Rectal smooth muscle tissue (tissue), 1 donor: Measurements from ENCODE around the gene LPXN.

ENCODE experiments used
- H3K27ac ChIP-seq: one replicate; pipeline ENCODE4 v1.7.0; 2013; ENCODE audit warnings: low read depth, low read length, inconsistent platforms
- H3K27me3 ChIP-seq: one replicate; pipeline ENCODE4 v1.7.0; 2013; ENCODE audit warnings: low read length; ENCODE audit not compliant: control insufficient read depth, insufficient read depth
- H3K36me3 ChIP-seq: one replicate; pipeline ENCODE4 v1.7.0; 2013; ENCODE audit warnings: low read length; ENCODE audit not compliant: control insufficient read depth, insufficient read depth
- H3K4me1 ChIP-seq: one replicate; pipeline ENCODE4 v1.7.0; 2013; ENCODE audit warnings: low read length; ENCODE audit not compliant: control insufficient read depth, insufficient read depth
- H3K4me3 ChIP-seq: one replicate; pipeline ENCODE4 v1.7.0; 2013; ENCODE audit warnings: low read length
- H3K9ac ChIP-seq: one replicate; pipeline ENCODE4 v1.7.0; 2013; ENCODE audit warnings: low read length

The LPXN gene

GRCh38 chr11:58575377-58576020, at the start of gene LPXN:
TSS of gene LPXN (minus strand) at chr11:58575856. CDS start at chr11:58575772, 84 bp downstream.
- Histone ChIP-seq H3K9ac (no peak within 1 kb of the TSS), H3K36me3 (peaks cover 3% of the 10 kb centered on the region), H3K4me1 (peaks cover 14% of the 10 kb centered on the region), H3K27ac (peak within 1 kb of the TSS; percentile 54), H3K27me3 (no peaks in the 10 kb centered on the region), H3K4me3 (peak within 1 kb of the TSS; percentile 95)

- no peaks in the 10 kb centered on the region for H3K27me3 ChIP-seq
- peaks cover 11% of the 10 kb centered on the region for H3K4me1 ChIP-seq
- H3K9ac ChIP-seq, result no peak overlapping the region
- no peaks in the 10 kb centered on the region for H3K36me3 ChIP-seq
- H3K27ac ChIP-seq, result no peak overlapping the region
- no peak overlapping the region for H3K4me3 ChIP-seq
Measured at GRCh38 chr11:58625086-58625485, 49.4 kb upstream of the LPXN start.

GRCh38 chr11:58622344-58622743, 46.7 kb upstream of the LPXN start, which contains the start of gene CNTF:
TSS of gene CNTF (plus strand) at chr11:58622665. CDS start at chr11:58622753, 88 bp downstream.
- Histone ChIP-seq H3K4me1 (peaks cover 4% of the 10 kb centered on the region), H3K27ac (peak within 1 kb of the TSS; percentile 26), H3K27me3 (no peaks in the 10 kb centered on the region), H3K9ac (no peak within 1 kb of the TSS), H3K4me3 (no peak within 1 kb of the TSS), H3K36me3 (peaks cover 3% of the 10 kb centered on the region)

GRCh38 chr11:58621586-58622262, 46.1 kb upstream of the LPXN start:
- Histone ChIP-seq H3K9ac (no peak overlapping the region), H3K4me3 (no peak overlapping the region), H3K36me3 (peaks cover 6% of the 10 kb centered on the region), H3K27ac (no peak overlapping the region), H3K4me1 (peaks cover 4% of the 10 kb centered on the region), H3K27me3 (no peaks in the 10 kb centered on the region)

- Histone ChIP-seq H3K4me1 (peaks cover 4% of the 10 kb centered on the region), H3K27ac (no peak overlapping the region), H3K27me3 (no peaks in the 10 kb centered on the region), H3K4me3 (no peak overlapping the region), H3K36me3 (peaks cover 22% of the 10 kb centered on the region), H3K9ac (no peak overlapping the region)
Measured at GRCh38 chr11:58617976-58618557, 42.4 kb upstream of the LPXN start.

- no peaks in the 10 kb centered on the region for H3K27me3 ChIP-seq
- H3K9ac ChIP-seq, result no peak overlapping the region
- H3K4me1 ChIP-seq, result no peaks in the 10 kb centered on the region
- peaks cover 32% of the 10 kb centered on the region for H3K36me3 ChIP-seq
- no peak overlapping the region for H3K4me3 ChIP-seq
- H3K27ac ChIP-seq, result no peak overlapping the region
Measured at GRCh38 chr11:58616594-58616993, 40.9 kb upstream of the LPXN start.

GRCh38 chr11:58615559-58615958, 39.9 kb upstream of the LPXN start:
- Histone ChIP-seq H3K36me3 (peaks cover 34% of the 10 kb centered on the region), H3K9ac (no peak overlapping the region), H3K27me3 (no peaks in the 10 kb centered on the region), H3K4me3 (no peak overlapping the region), H3K4me1 (no peaks in the 10 kb centered on the region), H3K27ac (no peak overlapping the region)

- Histone ChIP-seq H3K27ac (no peak overlapping the region), H3K9ac (no peak overlapping the region), H3K4me3 (no peak overlapping the region), H3K4me1 (no peaks in the 10 kb centered on the region), H3K36me3 (peaks cover 38% of the 10 kb centered on the region), H3K27me3 (no peaks in the 10 kb centered on the region)
Measured at GRCh38 chr11:58613228-58613627, 37.6 kb upstream of the LPXN start.

GRCh38 chr11:58609723-58610122, 34.1 kb upstream of the LPXN start:
- Histone ChIP-seq H3K4me3 (no peak overlapping the region), H3K27me3 (no peaks in the 10 kb centered on the region), H3K4me1 (no peaks in the 10 kb centered on the region), H3K36me3 (peaks cover 30% of the 10 kb centered on the region), H3K27ac (no peak overlapping the region), H3K9ac (no peak overlapping the region)

- Histone ChIP-seq H3K9ac (no peak overlapping the region), H3K27ac (no peak overlapping the region), H3K27me3 (no peaks in the 10 kb centered on the region), H3K4me1 (no peaks in the 10 kb centered on the region), H3K4me3 (no peak overlapping the region), H3K36me3 (peaks cover 18% of the 10 kb centered on the region)
Measured at GRCh38 chr11:58608331-58608730, 32.7 kb upstream of the LPXN start.

- peaks cover 8% of the 10 kb centered on the region for H3K36me3 ChIP-seq
Measured at GRCh38 chr11:58606930-58607714, 31.5 kb upstream of the LPXN start.

GRCh38 chr11:58600510-58600909, 24.9 kb upstream of the LPXN start:
- Histone ChIP-seq H3K36me3 (no peaks in the 10 kb centered on the region), H3K4me1 (no peaks in the 10 kb centered on the region), H3K4me3 (no peak overlapping the region), H3K27ac (no peak overlapping the region), H3K9ac (no peak overlapping the region), H3K27me3 (no peaks in the 10 kb centered on the region)

More at GRCh38 chr11:58606930-58607714, 31.5 kb upstream of the LPXN start:
- Histone ChIP-seq H3K4me1 (no peaks in the 10 kb centered on the region), H3K9ac (no peak overlapping the region), H3K27me3 (no peaks in the 10 kb centered on the region), H3K4me3 (no peak overlapping the region), H3K27ac (no peak overlapping the region)
